Astrocyte (in vitro differentiated cells and primary cell): ENCODE data around the gene CTIF. TPM values are rescaled to one million over a fixed set of nuclear protein-coding genes. Genes with fewer than 3 reads are reported as not detected.

Source experiments
- DNase-seq: peaks from one replicate; pipeline ENCODE4 v3.0.0-alpha.2; 2010; ENCODE audit warnings: low read depth
- FAIRE-seq: peaks from 2 replicates; lab custom pipeline; 2011; peaks lifted over from hg19 to GRCh38; lab: Jason Lieb, UNC
- H2AFZ ChIP-seq: 2 replicates; pipeline ENCODE4 v1.6.0; 2012; ENCODE audit warnings: low read depth, low read length, inconsistent platforms
- H3K27ac ChIP-seq: 2 replicates; pipeline ENCODE4 v1.5.1; 2011; ENCODE audit warnings: low read depth, low read length, inconsistent platforms
- H3K27me3 ChIP-seq: 2 replicates; pipeline ENCODE4 v1.6.0; 2011; ENCODE audit warnings: low read length, inconsistent platforms; ENCODE audit not compliant: insufficient read depth
- H3K36me3 ChIP-seq: 2 replicates; pipeline ENCODE4 v1.5.1; 2011; ENCODE audit warnings: low read length, inconsistent platforms; ENCODE audit not compliant: insufficient read depth
- H3K4me1 ChIP-seq: 2 replicates; pipeline ENCODE4 v1.5.1; 2011; ENCODE audit warnings: low read length, inconsistent platforms; ENCODE audit not compliant: insufficient read depth
- H3K4me2 ChIP-seq: 2 replicates; pipeline ENCODE4 v1.6.0; 2012; ENCODE audit warnings: low read length, inconsistent platforms
- H3K4me3 ChIP-seq: 2 replicates; pipeline ENCODE4 v1.5.1; 2011; ENCODE audit warnings: low read depth, mild to moderate bottlenecking, low read length, inconsistent platforms; ENCODE audit not compliant: insufficient read depth
- H3K79me2 ChIP-seq: 2 replicates; pipeline ENCODE4 v1.6.0; 2012; ENCODE audit warnings: mild to moderate bottlenecking, low read length, inconsistent platforms; ENCODE audit not compliant: insufficient read depth
- H3K9ac ChIP-seq: 2 replicates; pipeline ENCODE4 v1.6.0; 2012; ENCODE audit warnings: mild to moderate bottlenecking, low read length, inconsistent platforms
- H3K9me3 ChIP-seq: 2 replicates; pipeline ENCODE4 v1.5.1; 2012; ENCODE audit warnings: low read depth, mild to moderate bottlenecking, low read length, inconsistent platforms; ENCODE audit not compliant: insufficient read depth
- H4K20me1 ChIP-seq: 2 replicates; pipeline ENCODE4 v1.6.0; 2012; ENCODE audit warnings: low read length, inconsistent platforms; ENCODE audit not compliant: insufficient read depth
- H3K27ac Mint-ChIP-seq: one replicate; pipeline ENCODE4 v1.8.0; 2021; ENCODE audit warnings: mild to moderate bottlenecking, mixed read lengths; ENCODE audit not compliant: unreplicated experiment
- H3K27me3 Mint-ChIP-seq: one replicate; pipeline ENCODE4 v1.8.0; 2021; ENCODE audit warnings: low read depth, mixed read lengths; ENCODE audit not compliant: unreplicated experiment
- H3K36me3 Mint-ChIP-seq: one replicate; pipeline ENCODE4 v1.8.0; 2021; ENCODE audit warnings: low read depth, mixed read lengths; ENCODE audit not compliant: unreplicated experiment
- H3K4me1 Mint-ChIP-seq: one replicate; pipeline ENCODE4 v1.8.0; 2021; ENCODE audit warnings: low read depth, mixed read lengths; ENCODE audit not compliant: unreplicated experiment
- H3K4me3 Mint-ChIP-seq: one replicate; pipeline ENCODE4 v1.8.0; 2021; ENCODE audit warnings: mild to moderate bottlenecking, moderate library complexity, mixed read lengths; ENCODE audit not compliant: unreplicated experiment
- H3K9me3 Mint-ChIP-seq: one replicate; pipeline ENCODE4 v1.8.0; 2021; ENCODE audit warnings: mild to moderate bottlenecking, mixed read lengths; ENCODE audit not compliant: unreplicated experiment
- EZH2 ChIP-seq: IDR thresholded peaks from 2 replicates; pipeline ENCODE4 v1.6.1; 2012; ENCODE audit warnings: mild to moderate bottlenecking, low read length, inconsistent platforms; ENCODE audit not compliant: insufficient read depth
- total RNA-seq: library from RNA; stranded (reverse); gene quantifications from 2 replicates; pipeline ENCODE4 v1.2.1, GENCODE V29; 2021
- TF ChIP-seq, protein P1 (sequence below): IDR thresholded peaks from 2 replicates; pipeline ENCODE4 v1.5.1; 2011; ENCODE audit warnings: low read depth, mild to moderate bottlenecking, inconsistent platforms, low read length, moderate library complexity; ENCODE audit not compliant: insufficient read depth

The CTIF gene
- total RNA-seq, 1 donor from 2014 or later, result 101 TPM

GRCh38 chr18:48893608-48894600 is 355.1 kb downstream of the CTIF start:
- Histone ChIP-seq H3K4me2 (no peak overlapping the region), H2AFZ (no peak overlapping the region), H3K27ac (no peak overlapping the region), H3K36me3 (no peaks in the 10 kb centered on the region), H3K27me3 (no peaks in the 10 kb centered on the region), H3K4me1 (peaks cover 7% of the 10 kb centered on the region), H3K4me3 (no peak overlapping the region), H3K9me3 (no peaks in the 10 kb centered on the region), H3K9ac (no peak overlapping the region), H4K20me1 (no peaks in the 10 kb centered on the region), H3K79me2 (no peaks in the 10 kb centered on the region)
- Mint-ChIP-seq H3K36me3 (no peaks in the 10 kb centered on the region), H3K27ac (no peak overlapping the region), H3K9me3 (peaks cover 2% of the 10 kb centered on the region), H3K4me3 (no peak overlapping the region), H3K4me1 (peaks cover 9% of the 10 kb centered on the region), H3K27me3 (peaks cover 9% of the 10 kb centered on the region)
- TF ChIP-seq EZH2, result no peak
- TF ChIP-seq, protein P1, sequence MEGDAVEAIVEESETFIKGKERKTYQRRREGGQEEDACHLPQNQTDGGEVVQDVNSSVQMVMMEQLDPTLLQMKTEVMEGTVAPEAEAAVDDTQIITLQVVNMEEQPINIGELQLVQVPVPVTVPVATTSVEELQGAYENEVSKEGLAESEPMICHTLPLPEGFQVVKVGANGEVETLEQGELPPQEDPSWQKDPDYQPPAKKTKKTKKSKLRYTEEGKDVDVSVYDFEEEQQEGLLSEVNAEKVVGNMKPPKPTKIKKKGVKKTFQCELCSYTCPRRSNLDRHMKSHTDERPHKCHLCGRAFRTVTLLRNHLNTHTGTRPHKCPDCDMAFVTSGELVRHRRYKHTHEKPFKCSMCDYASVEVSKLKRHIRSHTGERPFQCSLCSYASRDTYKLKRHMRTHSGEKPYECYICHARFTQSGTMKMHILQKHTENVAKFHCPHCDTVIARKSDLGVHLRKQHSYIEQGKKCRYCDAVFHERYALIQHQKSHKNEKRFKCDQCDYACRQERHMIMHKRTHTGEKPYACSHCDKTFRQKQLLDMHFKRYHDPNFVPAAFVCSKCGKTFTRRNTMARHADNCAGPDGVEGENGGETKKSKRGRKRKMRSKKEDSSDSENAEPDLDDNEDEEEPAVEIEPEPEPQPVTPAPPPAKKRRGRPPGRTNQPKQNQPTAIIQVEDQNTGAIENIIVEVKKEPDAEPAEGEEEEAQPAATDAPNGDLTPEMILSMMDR, result no peak
- FAIRE-seq, result no peak
- DNase-seq, result no peak

DNA sequence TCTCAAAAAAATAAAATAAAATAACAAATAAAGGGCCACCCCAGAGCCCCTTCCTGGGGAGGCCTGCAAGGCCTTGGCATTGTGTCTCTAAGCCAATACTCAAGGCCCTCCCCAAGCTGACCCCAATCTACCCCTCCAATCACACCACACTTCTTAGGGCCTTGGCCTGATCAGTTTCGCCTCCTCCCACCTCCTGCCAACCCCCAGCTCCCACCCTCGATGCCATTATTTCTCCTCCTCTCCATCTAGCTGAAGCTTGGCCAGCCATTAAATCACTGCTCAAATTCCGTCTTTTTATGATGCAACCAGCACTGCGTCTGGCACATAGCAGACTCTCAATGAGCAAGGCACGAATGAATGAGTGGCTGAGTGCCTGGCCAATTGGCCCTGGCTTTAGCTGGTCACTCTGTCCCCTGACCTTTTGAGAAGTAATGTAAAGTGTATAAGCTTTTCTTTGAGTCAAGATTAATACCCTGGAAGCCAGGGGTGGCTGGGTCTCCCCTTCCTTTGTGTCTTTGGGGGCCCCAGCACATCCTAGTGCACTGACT is 356.0 kb downstream of the CTIF start:
- H3K4me1 Mint-ChIP-seq, result peaks cover 7% of the 10 kb centered on the region
- Histone ChIP-seq H3K9ac (no peak overlapping the region), H3K9me3 (peaks cover 4% of the 10 kb centered on the region), H3K27ac (no peak overlapping the region), H2AFZ (no peak overlapping the region), H3K4me2 (no peak overlapping the region), H3K4me1 (peaks cover 7% of the 10 kb centered on the region), H3K27me3 (no peaks in the 10 kb centered on the region), H3K4me3 (no peak overlapping the region), H3K79me2 (no peaks in the 10 kb centered on the region), H4K20me1 (no peaks in the 10 kb centered on the region), H3K36me3 (no peaks in the 10 kb centered on the region)
- TF ChIP-seq, protein P1, result no peak
- FAIRE-seq (no peak), DNase-seq (no peak)
- H3K36me3 Mint-ChIP-seq, result no peaks in the 10 kb centered on the region
- no peak overlapping the region for H3K4me3 Mint-ChIP-seq
- no peak overlapping the region for H3K27ac Mint-ChIP-seq
- H3K9me3 Mint-ChIP-seq, result peaks cover 6% of the 10 kb centered on the region
- H3K27me3 Mint-ChIP-seq, result peaks cover 9% of the 10 kb centered on the region
